GM21737 (cell line): Measurements from ENCODE around the gene DOCK11.

Experiments
- ATAC-seq: cut with Tn5 transposase; IDR thresholded peaks from one replicate; pipeline ENCODE4 v1.9.1; 2021; ENCODE audit warnings: mild to moderate bottlenecking, moderate library complexity; ENCODE audit not compliant: unreplicated experiment

DOCK11 gene

DNA sequence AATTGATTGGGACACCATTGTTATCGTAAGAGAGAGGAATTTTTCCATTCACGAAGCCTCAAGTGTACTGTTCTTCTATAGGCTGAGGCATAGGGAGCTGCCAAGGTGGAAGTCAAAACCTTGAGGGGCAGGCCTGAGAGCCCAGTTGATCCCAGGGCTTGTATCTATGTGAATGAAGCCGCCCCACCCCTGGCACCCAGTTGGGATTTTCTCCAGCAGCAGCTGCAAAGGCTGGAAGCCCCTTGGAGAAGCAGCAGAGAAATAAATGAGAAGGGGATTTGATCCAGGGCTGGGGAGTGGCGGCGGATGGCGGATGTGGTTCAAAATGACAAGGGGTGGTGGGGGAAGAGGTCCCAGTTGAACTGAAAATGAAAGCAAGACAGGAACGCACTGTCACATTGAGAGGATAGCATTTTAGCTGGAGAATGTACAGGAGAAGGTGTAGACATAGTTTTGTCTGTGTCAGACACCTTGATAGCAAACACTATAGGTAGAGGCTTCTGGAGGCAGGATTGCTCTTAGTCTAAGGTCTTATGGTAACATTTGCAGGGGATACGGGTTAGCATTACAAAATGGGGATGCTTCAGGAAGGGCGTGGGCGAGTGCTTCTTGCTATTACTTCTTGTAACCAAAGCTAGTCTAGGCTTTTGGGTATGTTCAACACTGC lies 32.6 kb downstream of the DOCK11 start:
- peak; percentile 71 for ATAC-seq

DNA sequence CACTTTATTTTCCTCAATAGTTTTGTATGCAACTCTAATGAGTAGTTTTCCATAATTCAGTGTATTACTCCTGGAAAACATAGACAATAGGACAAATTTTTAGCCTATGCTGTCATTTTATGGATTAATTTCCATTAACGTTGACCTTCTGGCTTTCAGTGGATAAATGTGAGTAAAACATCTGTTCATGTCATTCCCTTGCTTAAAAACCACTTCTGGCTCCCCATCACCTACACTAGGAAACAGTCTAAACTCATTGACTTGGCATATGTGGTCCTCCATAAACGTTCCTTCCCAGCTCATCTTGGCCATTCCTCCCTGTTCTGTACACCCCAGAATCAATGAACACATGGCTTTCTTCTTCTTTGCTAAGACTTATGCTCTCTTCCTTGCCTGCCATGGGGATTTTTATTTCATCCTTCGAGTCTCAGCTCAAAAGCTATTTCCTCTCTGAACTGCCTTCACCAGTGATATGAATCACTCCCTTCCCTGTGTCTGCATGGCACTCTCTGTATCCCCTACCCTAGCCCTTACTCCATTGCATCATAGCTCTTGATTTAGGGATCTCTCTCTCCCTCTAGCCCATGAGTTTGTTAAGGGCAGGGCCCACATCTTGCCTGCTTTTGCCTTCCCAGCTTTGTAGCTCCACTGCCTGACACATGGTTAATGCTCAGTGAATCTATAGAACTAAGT lies 34.8 kb downstream of the DOCK11 start:
- ATAC-seq, result no peak

DNA sequence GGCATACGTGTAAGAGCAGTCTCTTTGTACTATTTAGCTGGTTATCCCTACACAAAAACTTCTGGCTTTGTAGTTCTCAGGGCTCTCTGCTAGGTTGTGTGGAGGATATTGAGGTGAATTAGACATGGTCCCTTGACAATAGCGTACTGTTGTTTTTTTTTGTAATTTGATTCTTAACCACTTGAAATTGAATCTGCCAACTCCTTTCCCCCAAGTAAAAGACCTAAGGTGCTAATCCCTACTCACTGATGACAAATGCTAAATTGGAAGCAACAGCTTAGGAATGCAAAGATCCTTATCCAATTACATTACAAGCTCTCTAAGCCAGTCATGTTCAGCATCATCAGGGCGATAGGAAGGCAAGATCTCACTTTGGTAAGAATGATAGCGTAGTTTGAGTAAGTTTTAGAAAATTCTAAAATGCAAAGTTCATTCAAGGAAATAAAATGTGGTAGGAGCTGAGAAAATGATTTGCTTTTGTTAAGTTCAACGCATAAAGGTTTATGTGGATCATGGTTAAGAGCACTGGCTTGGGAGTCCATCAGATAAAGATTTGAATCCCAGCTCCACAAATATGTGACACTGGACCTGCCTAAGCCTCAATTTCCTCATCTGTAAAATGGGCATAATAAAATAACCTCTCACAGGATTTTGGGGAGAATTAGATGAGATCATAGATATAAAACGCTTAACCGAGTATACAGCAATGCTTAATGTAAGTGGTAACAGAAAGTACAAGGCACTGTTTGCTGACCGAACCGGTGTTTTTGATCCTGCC lies 39.3 kb downstream of the DOCK11 start:
- no peak for ATAC-seq

DNA sequence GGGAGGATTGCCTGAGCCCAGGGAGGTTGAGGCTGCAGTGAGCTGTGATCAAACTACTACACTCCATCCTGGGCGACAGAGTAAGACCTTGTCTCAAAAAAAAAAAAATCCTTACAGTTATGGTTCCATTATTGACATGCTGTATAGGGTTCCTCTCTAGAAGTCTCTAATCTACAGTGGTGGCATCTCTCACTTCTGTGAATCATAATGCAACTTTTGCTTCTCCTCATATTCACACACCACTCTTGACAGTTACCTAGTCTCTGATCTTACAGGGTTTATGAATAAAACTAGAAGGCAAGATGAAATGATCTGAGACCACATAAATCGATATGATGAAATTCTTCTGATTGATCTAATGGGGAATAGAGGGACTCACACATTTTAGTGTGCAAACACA lies 40.6 kb downstream of the DOCK11 start:
- ATAC-seq, result peak; percentile 57

DNA sequence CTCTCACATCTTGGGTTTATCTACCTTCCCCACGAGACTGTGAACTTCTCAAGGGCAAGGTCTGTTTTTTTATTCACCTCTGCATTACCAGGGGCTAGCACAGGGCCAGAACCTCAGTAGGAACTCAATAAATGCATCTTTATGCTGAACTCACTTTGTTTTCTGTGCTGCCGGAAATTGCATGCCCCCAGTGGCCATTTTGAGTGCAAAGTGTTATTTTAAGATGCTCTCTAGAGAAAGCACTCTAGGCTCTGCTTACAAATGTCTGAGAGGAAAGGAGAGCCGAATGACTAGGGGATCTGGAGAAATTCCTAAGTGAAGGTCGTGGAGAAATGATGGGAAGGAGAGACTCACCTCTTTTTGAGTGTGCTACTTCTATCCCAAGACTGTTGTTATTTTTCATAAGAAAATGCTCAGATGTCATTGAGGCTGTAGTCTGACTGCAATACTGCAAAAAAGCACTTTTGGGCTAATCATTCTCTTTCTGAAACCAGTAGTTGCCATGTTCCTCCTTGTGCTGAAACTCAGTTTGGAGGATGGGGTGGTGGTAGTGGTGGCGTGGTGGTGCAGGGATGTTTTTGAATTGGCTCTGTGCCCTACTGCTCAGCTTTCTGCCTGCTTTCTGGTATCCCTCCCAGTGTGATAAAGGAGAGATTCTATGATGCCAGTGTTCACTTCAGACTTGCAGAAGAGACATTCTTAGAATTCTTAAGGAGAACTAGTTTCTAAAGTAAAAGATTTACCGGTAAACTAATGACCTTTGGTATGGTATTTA lies 41.3 kb downstream of the DOCK11 start:
- peak; percentile 64 for ATAC-seq

DNA sequence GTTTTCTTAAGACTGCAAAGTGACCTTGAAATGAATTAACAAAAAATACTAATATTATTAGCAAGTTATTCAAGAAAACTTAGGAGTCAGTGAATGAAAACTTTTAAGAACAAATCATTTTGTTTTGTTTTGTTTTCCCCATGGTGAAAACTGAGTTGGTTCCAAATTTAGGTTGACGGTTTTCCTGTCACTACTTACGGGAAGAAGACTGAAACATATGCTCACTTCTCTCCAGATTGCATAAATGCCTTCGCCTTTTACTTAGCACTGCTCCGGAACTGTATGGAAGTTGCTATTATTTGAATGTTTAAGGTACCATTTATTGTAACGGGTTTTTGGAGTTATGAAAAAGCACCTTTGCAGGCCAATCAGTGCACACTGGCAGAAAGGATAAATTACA lies 42.8 kb downstream of the DOCK11 start:
- no peak for ATAC-seq

DNA sequence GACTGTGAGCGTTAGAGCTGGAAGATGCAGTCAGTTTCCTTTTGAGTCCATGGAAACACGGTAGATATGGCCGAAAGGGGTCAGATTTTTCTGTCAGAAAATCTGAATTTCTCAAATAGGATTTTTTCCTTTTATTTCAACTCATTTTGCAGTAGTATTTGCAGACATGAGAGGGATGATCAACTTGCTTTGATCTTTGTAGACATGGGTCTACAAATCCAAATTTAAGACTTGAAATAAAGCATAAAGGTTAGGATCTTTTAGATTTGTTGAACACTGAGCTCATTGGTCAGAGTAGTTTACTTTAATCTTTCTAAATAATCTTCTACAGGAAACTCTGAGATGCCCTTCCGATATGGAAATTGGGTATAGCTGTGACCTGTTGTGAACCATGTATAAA lies 44.7 kb downstream of the DOCK11 start:
- no peak for ATAC-seq

DNA sequence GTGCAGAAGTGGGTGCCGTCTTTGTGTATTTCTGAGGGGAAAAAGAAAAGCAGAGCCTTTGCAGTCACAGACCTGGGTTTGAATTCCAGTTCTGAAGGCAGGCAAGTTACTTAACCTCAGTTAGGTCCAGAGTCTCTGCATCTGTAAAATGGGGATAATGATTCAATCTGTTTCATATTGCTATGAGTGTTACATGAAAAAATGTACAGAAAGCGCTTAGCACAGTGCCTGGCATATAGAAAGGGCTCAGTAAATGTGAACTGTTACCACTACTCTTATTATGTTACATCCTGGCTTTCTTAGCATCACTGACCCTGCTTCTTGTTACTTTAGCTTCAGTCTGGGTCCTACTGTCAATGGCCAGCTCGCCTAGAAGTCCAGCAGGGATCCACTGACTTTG lies 45.9 kb downstream of the DOCK11 start:
- no peak for ATAC-seq

DNA sequence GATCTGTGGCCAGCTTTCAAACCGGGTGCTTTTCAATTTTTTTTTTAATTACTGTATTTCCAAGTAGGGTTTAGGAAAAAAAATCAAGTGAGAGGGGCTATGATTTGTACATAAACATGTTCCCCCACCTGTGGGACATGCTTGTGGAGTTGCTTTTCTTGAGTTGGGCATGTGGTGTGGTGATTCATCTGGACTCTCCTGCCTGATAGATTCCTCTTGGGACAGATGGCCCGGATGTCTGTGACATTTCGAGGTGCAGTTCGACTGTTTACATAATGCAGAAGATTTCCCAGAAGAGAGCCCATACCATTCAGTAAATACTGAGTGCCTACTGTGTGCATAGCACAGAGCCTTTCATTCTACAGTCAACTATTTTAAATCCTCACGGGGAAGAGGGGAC lies 49.9 kb downstream of the DOCK11 start:
- ATAC-seq, result no peak

DNA sequence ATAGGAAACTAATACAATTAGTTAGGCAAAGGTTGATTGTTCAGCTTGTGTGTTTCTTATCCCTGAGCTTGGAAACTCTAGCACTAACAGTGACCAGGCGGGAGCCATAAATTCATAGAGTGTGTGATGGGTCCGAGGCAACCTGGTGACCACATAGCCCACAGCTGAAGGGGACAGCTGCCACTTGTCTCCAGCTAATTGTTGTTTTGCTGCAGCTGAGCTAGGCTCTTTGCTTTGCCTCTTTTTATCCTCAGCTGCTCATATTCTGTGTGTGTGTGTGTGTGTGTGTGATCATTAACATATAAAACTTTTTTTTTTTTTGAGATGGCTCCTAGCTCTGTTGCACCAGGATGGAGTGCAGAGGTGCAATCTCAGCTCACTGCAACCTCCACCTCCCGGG lies 53.2 kb downstream of the DOCK11 start:
- ATAC-seq, result no peak

DNA sequence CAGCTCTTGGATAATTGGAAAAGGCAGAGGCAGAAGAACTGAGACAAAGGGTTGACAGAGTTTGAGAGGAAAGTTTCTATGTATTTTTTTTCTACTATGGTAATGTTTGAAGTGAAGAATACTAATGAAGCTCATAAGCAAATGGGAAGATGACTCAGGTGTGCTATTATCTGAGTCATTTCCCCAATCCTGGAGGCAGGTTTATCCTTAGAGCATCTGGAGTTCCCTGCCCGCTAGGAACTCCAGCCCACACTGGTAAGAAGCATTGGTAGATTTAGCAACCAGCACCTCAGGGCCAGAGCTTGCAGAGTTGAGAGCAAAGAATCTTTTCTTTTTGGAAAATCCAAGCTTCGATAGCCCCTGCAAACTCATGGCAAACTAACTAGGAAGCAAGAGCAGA lies 55.2 kb downstream of the DOCK11 start:
- no peak for ATAC-seq

DNA sequence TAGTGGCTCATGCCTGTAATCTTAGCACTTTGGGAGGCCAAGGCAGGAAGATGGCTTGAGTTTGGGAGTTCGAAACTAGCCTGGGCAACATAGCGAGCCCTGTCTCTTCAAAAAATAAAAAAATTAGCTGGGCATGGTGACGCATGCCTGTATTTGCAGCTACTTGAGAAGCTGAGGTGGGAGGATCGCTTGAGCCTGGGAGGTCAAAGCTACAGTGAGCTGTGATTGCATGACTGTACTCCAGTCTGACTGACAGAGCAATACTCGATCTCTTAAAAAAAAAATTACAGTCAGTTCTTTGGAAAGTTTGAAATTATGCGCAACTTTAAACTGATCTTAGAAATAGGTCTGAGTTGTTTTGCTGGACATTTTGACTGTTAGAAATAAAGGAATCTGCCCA lies 55.8 kb downstream of the DOCK11 start:
- ATAC-seq, result no peak

DNA sequence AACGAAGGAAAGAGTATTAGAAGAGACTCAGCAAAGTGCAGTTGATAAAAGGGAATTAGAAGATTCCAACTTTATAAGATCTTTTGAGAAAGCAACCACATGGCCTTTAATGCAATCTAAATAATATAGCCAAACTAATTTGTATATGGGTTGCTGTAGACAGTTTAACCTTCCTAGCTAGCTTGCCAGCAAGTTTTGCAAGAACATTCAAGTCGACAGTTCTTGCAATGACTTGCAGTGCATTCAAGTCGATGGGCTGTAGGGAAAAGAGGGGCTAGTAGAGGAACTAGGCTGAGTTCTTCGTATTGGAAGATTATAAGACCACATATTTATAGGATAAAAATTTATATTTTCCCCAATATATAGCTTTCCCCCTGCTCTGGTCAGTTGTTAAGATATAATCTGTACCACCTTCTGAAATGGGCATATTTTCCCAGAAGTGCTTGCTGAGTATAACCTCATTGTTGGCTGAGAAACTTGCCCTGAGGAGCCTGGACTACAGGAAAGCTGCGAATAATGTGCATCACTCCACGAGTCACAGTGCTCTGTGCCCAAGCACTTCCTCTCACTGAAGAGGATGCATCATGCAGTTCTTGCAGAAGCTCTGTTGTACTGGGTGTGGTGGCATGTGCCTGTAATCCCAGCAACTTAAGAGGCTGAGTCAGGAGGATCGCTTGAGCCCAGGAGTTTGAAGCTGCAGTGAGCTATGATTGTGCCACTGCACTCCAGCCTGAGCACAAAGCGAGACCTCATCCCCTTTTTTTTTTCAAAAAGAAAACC lies 56.7 kb downstream of the DOCK11 start:
- ATAC-seq, result no peak

DNA sequence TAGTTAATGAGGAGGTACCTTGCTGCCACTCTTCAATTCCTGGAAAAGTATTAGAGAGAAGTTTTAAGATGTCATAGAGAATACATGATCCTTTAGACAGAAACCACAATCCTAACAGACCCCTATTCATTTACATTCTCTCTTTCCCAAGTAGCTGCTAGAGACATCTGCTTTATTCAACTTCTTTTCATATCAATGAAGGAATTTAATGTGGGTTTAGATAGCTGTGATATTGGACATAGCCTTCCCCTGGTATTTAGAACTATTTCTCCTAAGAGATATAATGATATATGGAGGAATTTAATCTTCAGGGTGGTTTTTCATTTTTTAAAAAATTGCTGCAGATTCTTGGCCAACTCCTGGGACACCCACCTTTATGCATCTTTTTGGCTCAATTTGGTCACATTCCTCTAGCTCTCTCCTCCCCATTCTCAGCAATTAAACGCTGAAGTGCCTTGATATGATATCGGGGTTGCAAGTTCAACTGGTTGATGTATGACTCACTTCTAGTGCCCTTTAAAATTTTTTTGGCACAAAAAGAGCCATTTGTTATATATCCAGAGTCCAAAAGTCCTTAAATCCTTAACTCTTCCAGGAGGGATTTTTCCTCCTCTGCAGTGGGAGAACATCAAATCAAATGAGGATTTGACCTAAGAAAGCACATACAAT lies 57.6 kb downstream of the DOCK11 start:
- no peak for ATAC-seq

DNA sequence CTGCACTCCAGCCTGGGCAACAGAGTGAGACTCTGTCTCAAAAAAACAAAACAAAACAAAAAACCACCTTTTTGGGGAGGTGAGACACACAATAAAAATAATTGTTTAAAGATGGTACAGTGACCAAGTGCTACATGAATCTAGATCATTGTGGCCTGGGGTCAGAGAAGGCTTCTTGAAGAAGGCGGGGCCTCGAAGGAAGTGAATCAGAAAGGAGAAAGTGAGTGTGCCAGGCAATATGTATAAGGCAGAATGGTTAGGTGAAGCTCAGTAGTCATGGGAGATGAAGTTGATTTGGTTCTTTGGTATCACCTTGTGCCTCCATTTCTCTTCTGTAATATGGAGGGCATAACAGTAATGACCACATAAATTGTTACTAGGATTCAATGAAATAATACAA lies 58.9 kb downstream of the DOCK11 start:
- ATAC-seq, result no peak

DNA sequence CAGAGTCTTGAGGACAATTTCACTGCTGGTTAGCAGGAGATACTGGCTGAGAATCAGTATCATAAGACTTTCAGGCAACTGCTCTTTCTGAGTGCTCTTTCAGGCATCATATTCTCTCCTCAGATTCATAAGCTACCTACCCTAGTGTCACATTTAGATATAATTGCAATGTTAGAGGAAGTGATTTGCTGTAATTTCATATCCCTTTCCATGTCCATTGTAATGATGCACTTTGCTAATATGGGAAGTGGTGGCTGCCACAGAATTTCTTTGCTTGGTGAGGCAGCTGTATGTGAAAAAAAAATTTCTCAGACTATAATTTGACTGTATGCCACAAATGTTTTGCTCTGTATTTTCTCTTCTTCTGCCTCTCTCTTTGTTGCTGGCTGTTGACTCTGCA lies 63.3 kb downstream of the DOCK11 start:
- no peak for ATAC-seq

DNA sequence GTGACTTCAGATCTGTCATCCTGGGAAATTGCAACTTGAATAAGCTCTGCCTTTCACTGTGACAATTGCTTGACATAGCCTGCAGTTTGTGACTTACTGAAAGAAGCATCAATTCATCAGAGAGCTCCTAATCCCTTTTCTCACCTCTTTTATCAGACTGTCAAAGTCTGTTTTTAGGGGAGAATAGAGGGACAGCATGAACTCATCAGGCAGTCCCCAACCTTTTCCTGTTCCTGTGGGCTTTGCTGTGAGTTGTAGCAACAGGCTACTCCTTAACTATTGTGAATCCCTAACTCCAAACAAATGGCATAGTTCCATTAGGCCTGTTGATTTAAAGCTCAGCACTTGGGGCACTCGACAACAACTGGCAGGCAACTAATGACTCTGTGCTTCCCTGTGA lies 64.9 kb downstream of the DOCK11 start:
- ATAC-seq, result no peak

DNA sequence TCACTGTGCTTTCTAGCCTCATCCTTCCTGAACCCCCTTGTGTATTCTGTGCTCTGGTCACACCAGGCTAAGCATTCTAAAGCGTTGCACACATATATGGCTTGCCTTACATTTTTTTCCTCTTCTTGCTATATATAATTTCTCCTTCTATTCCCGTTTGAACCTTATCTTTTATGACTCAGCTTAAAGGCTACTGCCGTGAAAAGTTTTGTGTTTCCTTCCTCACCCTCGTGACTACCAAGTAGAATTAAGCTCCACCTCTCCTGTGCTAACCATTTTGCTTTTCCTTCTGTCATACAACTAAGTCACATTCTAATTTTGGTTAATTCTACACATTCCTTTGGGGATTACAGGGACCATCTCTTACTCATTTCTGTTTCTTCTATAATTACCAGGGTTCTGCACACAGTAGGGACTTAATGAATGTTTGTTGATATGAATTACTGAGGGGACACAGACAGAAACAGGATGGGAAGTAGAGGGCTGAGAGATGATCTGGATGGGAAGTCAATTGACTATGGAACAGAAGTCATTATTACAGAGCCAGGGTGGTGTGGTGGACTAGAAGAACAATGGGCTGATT lies 67.1 kb downstream of the DOCK11 start:
- no peak for ATAC-seq

DNA sequence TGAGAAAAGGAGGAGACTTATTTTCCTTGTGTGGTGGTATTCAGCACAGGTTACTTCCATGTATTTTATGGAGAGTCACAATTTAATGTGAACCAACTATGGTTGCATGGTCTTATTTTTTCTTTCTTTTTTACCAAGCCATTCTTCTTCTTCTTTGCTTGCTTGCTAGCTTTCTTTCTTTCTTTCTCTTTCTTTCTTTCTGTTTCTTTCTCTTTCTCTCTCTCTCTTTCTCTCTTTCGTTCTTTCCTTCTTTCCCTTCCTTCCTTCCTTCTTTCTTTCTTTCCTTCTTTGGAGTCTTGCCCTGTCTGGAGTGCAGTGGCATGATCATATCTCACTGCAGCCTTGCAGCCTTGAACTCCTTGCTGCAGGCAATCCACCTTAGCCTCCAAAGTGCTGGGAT lies 68.9 kb downstream of the DOCK11 start:
- no peak for ATAC-seq

DNA sequence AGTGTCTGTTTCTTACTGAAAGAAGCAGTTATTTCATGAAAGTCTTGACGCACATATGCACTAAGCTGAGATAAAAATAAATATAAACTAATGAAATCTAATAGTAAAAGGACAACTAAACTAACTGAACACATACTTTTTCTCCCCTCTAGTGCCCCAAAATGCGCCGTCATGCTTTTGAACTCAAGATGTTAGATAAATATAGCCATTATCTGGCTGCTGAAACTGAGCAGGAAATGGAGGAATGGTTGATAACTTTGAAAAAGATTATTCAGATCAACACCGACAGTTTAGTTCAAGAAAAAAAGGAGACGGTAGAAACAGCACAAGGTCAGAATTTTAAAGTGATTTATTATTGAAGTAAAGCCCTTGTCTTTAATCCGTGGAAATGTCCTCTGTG lies 70.2 kb downstream of the DOCK11 start:
- ATAC-seq, result no peak
